SK-N-SH (cell line): Measurements from ENCODE around the gene HOXC6. TPM values are rescaled to one million over a fixed set of nuclear protein-coding genes. Genes with fewer than 3 reads are reported as not detected.

Experiments used
- CTCF ChIA-PET: fragments of 300-600, 350-600 bp; formaldehyde crosslinking; extraction: SDS; loops from one replicate; lab custom pipeline; 2021; lab: Yijun Ruan, JAX
- POLR2A ChIA-PET: fragments of 350-600 bp; sonication (Branson Sonifier 250); formaldehyde crosslinking; extraction: SDS; loops from one replicate; lab custom pipeline; 2020; ENCODE audit warnings: antibody characterized with exemption, inconsistent platforms; lab: Yijun Ruan, JAX
- DNase-seq: peaks from one replicate; pipeline ENCODE4 v3.0.0; 2012
- H2AFZ ChIP-seq: fragments of 200-600 bp; sonication (generic); 2 replicates; pipeline ENCODE4 v1.8.1; 2016; ENCODE audit warnings: antibody characterized with exemption, mild to moderate bottlenecking, low read depth
- H3F3A ChIP-seq: fragments of 200-600 bp; sonication (generic); replicated peaks from 2 replicates; pipeline ENCODE3; 2016; ENCODE audit warnings: antibody characterized with exemption, mild to moderate bottlenecking; ENCODE audit not compliant: insufficient read depth
- H3K27ac ChIP-seq, 2 experiments: fragments of 200-500 bp in 1 of 2; fragments of 200-600 bp in 1 of 2; sonication (Bioruptor generic) in 1 of 2; sonication (generic), shearing (Covaris generic) in 1 of 2; 2 replicates each; pipeline versions ENCODE4 v1.5.1 to v1.6.1; 2014 to 2016; ENCODE audit warnings: low read depth in 2 of 2, inconsistent platforms in 1 of 2, low read length in 1 of 2, mild to moderate bottlenecking in 1 of 2, mixed read lengths in 1 of 2
- H3K27me3 ChIP-seq: fragments of 200-600 bp; sonication (generic), shearing (Covaris generic); 2 replicates; pipeline ENCODE4 v1.6.1; 2016; ENCODE audit warnings: mixed run types; ENCODE audit not compliant: insufficient read depth
- H3K36me3 ChIP-seq, 2 experiments: fragments of 200-500 bp in 1 of 2; fragments of 200-600 bp in 1 of 2; sonication (Bioruptor generic) in 1 of 2; sonication (generic) in 1 of 2; replicated peaks in 1 of 2; 2 replicates each; pipeline versions ENCODE3 to v1.5.1; 2014 to 2016; ENCODE audit warnings: low read length in 1 of 2, mild to moderate bottlenecking in 1 of 2; ENCODE audit not compliant: insufficient read depth in 2 of 2, control insufficient read depth in 1 of 2
- H3K4me1 ChIP-seq, 2 experiments: fragments of 200-500 bp in 1 of 2; fragments of 200-600 bp in 1 of 2; sonication (Bioruptor generic) in 1 of 2; sonication (generic), shearing (Covaris generic) in 1 of 2; 2 replicates each; pipeline versions ENCODE4 v1.5.1 to v1.6.1; 2014 to 2016; ENCODE audit warnings: low read depth in 1 of 2, low read length in 1 of 2, mixed run types in 1 of 2; ENCODE audit not compliant: insufficient read depth in 2 of 2, control insufficient read depth in 1 of 2
- H3K4me2 ChIP-seq: fragments of 200-600 bp; sonication (generic), shearing (Covaris generic); 2 replicates; pipeline ENCODE4 v1.6.1; 2017; ENCODE audit warnings: mixed run types
- H3K4me3 ChIP-seq, 2 experiments: fragments of 200-500 bp in 1 of 2; fragments of 200-600 bp in 1 of 2; sonication (Bioruptor generic) in 1 of 2; sonication (generic), shearing (Covaris generic) in 1 of 2; 2 replicates each; pipeline versions ENCODE4 v1.5.1 to v1.8.1; 2014 to 2016; ENCODE audit warnings: low read depth in 2 of 2, inconsistent platforms in 1 of 2, low read length in 1 of 2, mild to moderate bottlenecking in 1 of 2, mixed read lengths in 1 of 2, moderate library complexity in 1 of 2
- H3K79me2 ChIP-seq: fragments of 200-600 bp; sonication (generic); 2 replicates; pipeline ENCODE4 v1.8.1; 2017; ENCODE audit warnings: mild to moderate bottlenecking; ENCODE audit not compliant: insufficient read depth
- H3K9ac ChIP-seq: fragments of 200-600 bp; sonication (generic); 2 replicates; pipeline ENCODE4 v1.6.1; 2017; ENCODE audit warnings: mixed run types
- H3K9me2 ChIP-seq: fragments of 200-600 bp; sonication (generic); 2 replicates; pipeline ENCODE4 v1.6.1; 2017; ENCODE audit warnings: mixed run types
- H3K9me3 ChIP-seq: fragments of 200-600 bp; sonication (generic); 2 replicates; pipeline ENCODE4 v1.6.1; 2017; ENCODE audit warnings: mixed run types, mild to moderate bottlenecking, moderate library complexity
- H4K20me1 ChIP-seq: fragments of 200-600 bp; sonication (generic); 2 replicates; pipeline ENCODE4 v1.6.1; 2017; ENCODE audit warnings: mild to moderate bottlenecking, mixed run types; ENCODE audit not compliant: insufficient read depth
- CHD2 ChIP-seq: fragments of 150-350 bp; IDR thresholded peaks from 2 replicates; pipeline ENCODE4 v1.6.1; 2018; ENCODE audit warnings: low read length; ENCODE audit not compliant: partially characterized antibody
- EZH2phosphoT487 ChIP-seq: fragments of 200-600 bp; sonication (generic); IDR thresholded peaks from 2 replicates; pipeline ENCODE4 v1.6.1; 2017; ENCODE audit warnings: low read depth, mixed run types, mild to moderate bottlenecking, antibody characterized with exemption, moderate library complexity, borderline replicate concordance
- MEF2A ChIP-seq: IDR thresholded peaks from 2 replicates; pipeline ENCODE4 v1.4.0; 2012; ENCODE audit warnings: low read depth, borderline replicate concordance
- SIN3A ChIP-seq: IDR thresholded peaks from 2 replicates; pipeline ENCODE4 v1.6.1; 2012; ENCODE audit warnings: low read depth, mild to moderate bottlenecking, low read length, moderate library complexity, borderline replicate concordance
- TCF12 ChIP-seq: IDR thresholded peaks from 2 replicates; pipeline ENCODE4 v1.4.0; 2012
- TEAD4 ChIP-seq: IDR thresholded peaks from 2 replicates; pipeline ENCODE4 v1.4.0; 2012; ENCODE audit warnings: mild to moderate bottlenecking, borderline replicate concordance; ENCODE audit not compliant: insufficient read depth
- WGBS: methylation state at CpG from one replicate; pipeline ENCODE4 v1.1.6; 2017; ENCODE audit warnings: low lambda C conversion rate; 5-methylcytosine and 5-hydroxymethylcytosine counted together
- polyA plus RNA-seq, 3 experiments: library from polyadenylated mRNA; depleted of rRNA; stranded (reverse); fragments of >200 nt; gene quantifications; 2 replicates each; pipeline ENCODE4 v1.2.3, GENCODE V29; 2012
- TF ChIP-seq, protein P1 (sequence below): fragments of 200-600 bp; sonication (generic); IDR thresholded peaks from 2 replicates; pipeline ENCODE4 v1.6.1; 2017; ENCODE audit warnings: antibody characterized with exemption, mild to moderate bottlenecking, moderate library complexity

Gene HOXC6
- polyA plus RNA-seq, 1 of the 3 experiments (the other 2 are of a cell fraction) = 9.1 TPM

DNA sequence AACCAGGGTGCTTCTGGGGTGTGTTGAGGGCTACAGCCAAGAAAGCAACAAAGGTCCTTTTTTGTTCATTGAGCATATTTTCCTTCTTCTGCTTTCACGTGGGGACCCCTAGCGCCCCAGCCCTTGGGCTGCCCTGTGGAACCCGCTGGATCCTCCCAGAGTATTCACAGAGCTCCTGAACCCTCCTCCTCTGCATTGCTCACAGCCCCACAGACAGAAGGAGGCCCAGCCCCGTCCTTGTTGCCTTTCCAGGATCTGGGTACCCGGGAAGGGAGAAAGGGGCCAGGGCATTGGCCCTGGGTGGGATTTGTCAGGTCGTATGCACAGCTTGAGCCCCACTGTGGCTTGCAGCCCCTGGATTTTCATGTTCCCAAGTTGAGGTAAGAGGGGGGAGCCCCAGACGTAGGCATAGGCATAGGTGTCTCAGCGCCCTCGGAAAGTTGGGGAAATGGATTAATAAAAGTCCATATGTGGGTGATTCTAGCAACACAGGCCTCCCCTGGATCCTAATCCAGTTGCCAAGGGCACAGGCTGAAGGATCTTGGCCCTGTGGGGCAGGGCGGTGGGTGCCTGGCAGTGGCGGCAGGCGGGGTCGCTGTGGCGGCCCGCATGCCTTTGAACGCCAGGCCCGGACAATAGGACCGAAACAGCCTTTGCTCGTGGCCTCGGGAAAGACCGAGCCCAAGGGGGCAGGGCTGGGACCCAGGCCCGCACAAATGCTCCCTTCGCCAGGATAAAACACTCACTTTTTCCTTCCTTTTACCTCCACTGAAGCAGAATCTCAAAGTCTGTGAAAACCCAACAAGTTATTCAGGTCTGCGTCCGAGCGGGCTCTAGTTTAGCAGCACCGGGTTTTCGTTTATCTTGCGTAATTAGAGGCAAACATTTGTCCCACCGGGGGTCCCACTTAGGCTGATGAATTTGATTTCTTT is 46.3 kb upstream of the HOXC6 start:
- no peaks in the 10 kb centered on the region for H3K79me2 ChIP-seq
- H3K27me3 ChIP-seq = peaks cover 93% of the 10 kb centered on the region
- no peaks in the 10 kb centered on the region for H3K9me3 ChIP-seq
- no peak overlapping the region for H3K27ac ChIP-seq
- no peaks in the 10 kb centered on the region for H4K20me1 ChIP-seq
- ChIA-PET POLR2A (no interaction called here), CTCF (interaction anchor here (0.6 to 2.1 kb wide), 7 partner anchors 9 to 234 kb away, joined by 3 to 8 read pairs (median 6); no protein-coding TSS in a partner anchor)
- WGBS = 38% methylated on average over 20 of the region's 30 CpGs
- H3K4me3 ChIP-seq = no peak overlapping the region
- no peak overlapping the region for H3K4me2 ChIP-seq
- no peaks in the 10 kb centered on the region for H3K9me2 ChIP-seq
- H3F3A ChIP-seq = no peaks in the 10 kb centered on the region
- H3K36me3 ChIP-seq = no peaks in the 10 kb centered on the region
- peaks cover 0 to 12% of the 10 kb centered on the region in 2 experiments; a peak in 2 of 4 replicates for H3K4me1 ChIP-seq
- H2AFZ ChIP-seq = no peak overlapping the region
- TF ChIP-seq CHD2 (no peak), MEF2A (no peak), EZH2phosphoT487 (no peak), TEAD4 (no peak)
- TF ChIP-seq, protein P1, sequence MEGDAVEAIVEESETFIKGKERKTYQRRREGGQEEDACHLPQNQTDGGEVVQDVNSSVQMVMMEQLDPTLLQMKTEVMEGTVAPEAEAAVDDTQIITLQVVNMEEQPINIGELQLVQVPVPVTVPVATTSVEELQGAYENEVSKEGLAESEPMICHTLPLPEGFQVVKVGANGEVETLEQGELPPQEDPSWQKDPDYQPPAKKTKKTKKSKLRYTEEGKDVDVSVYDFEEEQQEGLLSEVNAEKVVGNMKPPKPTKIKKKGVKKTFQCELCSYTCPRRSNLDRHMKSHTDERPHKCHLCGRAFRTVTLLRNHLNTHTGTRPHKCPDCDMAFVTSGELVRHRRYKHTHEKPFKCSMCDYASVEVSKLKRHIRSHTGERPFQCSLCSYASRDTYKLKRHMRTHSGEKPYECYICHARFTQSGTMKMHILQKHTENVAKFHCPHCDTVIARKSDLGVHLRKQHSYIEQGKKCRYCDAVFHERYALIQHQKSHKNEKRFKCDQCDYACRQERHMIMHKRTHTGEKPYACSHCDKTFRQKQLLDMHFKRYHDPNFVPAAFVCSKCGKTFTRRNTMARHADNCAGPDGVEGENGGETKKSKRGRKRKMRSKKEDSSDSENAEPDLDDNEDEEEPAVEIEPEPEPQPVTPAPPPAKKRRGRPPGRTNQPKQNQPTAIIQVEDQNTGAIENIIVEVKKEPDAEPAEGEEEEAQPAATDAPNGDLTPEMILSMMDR = no peak
- no peak overlapping the region for H3K9ac ChIP-seq
- no peak for DNase-seq

DNA sequence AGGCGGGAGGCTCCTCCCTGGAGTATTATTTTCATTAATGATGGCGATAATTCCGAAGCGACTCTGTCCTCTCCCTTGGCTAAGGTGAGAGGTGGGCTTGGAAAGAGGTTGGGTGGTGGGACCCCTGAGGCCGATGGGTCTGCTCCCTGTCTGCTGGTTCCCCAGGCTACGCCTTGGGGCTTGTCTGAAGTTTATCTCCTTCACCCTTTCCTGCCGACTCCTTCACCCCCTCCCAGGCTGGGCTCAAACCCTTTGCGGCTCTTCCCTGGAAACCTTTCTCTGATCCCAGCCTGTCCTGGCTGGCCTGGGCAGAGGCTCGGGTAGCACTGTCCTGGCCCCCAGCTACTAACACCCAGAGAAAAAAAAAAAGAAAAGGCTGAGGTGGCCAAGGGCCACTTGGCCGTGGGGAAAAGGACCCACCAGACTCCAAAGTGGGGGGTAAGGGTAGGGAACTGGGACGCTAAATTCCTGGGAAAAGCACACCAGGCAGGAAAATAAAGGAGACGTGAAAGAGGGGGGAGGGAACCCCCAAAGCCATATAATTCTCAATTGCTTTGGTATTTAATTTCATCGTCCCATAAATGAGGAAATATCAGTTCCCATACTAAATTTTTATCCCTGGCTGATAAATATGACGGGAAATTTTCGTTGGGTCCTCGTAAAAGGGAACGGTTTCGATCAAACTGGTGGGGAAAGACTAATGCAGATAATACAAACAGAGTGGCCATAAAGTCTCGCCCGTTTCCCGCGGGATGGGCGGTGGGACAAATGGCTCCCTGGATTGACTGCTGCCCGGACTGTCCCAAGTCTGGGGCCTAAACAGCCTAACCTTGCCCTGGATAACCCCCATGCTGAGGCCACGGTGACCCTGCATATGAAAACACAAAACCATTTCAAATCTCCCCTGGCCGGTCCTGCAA is 45.3 kb upstream of the HOXC6 start:
- peaks cover 93% of the 10 kb centered on the region for H3K27me3 ChIP-seq
- POLR2A ChIA-PET = no interaction called here
- no peak overlapping the region for H3K4me3 ChIP-seq
- no peaks in the 10 kb centered on the region for H3K9me2 ChIP-seq
- H4K20me1 ChIP-seq = no peaks in the 10 kb centered on the region
- H3K79me2 ChIP-seq = no peaks in the 10 kb centered on the region
- 25% methylated on average over 26 of the region's 26 CpGs for WGBS
- DNase-seq = no peak
- CTCF ChIA-PET = interaction anchor here (0.6 kb wide), 1 partner anchor 223 kb away, joined by 3 read pairs; no protein-coding TSS in a partner anchor
- H3K27ac ChIP-seq = no peak overlapping the region
- no peak overlapping the region for H3K4me2 ChIP-seq
- peaks cover 0 to 12% of the 10 kb centered on the region in 2 experiments; a peak in 2 of 4 replicates for H3K4me1 ChIP-seq
- H3K9ac ChIP-seq = no peak overlapping the region
- no peaks in the 10 kb centered on the region for H3F3A ChIP-seq
- no peaks in the 10 kb centered on the region for H3K36me3 ChIP-seq
- H3K9me3 ChIP-seq = no peaks in the 10 kb centered on the region
- TF ChIP-seq TCF12 = no peak
- no peak for TF ChIP-seq SIN3A
- TF ChIP-seq CHD2 = no peak
- no peak overlapping the region for H2AFZ ChIP-seq
